Left lobe of liver (tissue), 2 donors: ENCODE measurements around the gene AHSA1. TPM values are rescaled to one million over a fixed set of nuclear protein-coding genes. Genes with fewer than 3 reads are reported as not detected.
A peak's percentile ranks its signal among the peaks of the same experiment; 100 is the strongest.

Experiments used
- ATAC-seq: fragments of 200-7000 bp; cut with Tn5 transposase; one replicate; pipeline ENCODE4 v1.9.1; 2020; ENCODE audit warnings: mild to moderate bottlenecking, moderate library complexity
- DNase-seq: peaks from one replicate; pipeline ENCODE4 v3.0.0-alpha.2; 2020; ENCODE audit warnings: low spot score
- total RNA-seq: library from RNA; stranded (reverse); gene quantifications from one replicate; pipeline ENCODE4 v1.2.1, GENCODE V29; 2021
- donor health status: DM: no; HTN: no; CAD: no; lungs with moderate emphysema.
- donor health status: DM: no; HTN: yes; CAD: no.

AHSA1 gene
- total RNA-seq, 1 donor from 2014 or later = 45.7 TPM

GRCh38 chr14:77507762-77508161 lies 49.9 kb downstream of the AHSA1 start:
- ATAC-seq = no peak

DNA sequence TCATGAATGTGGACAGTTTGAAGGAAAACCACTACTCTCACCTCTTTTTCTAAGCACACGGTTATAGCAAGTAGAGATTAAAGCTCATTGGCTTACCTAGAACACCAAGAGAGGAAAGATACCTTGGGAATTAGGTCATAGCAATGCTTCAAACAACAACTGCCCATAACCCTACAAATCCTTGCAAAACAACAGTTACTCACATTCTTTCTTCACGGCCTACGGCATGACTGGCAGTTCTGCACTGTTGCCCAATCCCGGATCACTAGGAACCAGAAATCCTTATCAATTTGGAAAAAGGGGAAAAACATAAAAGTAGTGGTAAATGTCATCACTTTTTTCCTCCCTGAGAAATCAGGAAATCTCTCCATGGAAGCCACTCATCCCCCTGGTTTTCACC lies 50.4 kb downstream of the AHSA1 start:
- ATAC-seq (no peak), DNase-seq (no peak)

More at GRCh38 chr14:77507762-77508161, 49.9 kb downstream of the AHSA1 start:
- peak; percentile 21 for DNase-seq

DNA sequence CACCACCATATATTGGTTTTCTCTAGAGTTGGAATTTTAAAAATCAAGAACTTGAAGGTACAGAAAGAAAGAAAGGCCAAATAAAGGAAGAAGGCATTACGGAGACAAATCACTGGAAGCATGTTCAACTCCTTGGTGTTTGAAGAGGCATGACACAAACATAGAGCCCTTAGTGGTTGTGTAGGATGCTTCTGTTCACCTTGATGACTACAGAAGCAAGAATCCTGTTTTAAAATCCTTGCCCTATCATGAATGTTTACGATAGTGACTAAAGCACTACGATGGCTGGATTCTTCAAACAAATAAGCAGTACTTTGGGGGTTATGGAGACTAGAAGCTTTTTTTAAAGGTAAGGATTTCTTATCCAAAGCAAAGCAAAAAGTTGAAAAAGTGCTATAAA lies 51.0 kb downstream of the AHSA1 start:
- DNase-seq = no peak
- no peak for ATAC-seq

DNA sequence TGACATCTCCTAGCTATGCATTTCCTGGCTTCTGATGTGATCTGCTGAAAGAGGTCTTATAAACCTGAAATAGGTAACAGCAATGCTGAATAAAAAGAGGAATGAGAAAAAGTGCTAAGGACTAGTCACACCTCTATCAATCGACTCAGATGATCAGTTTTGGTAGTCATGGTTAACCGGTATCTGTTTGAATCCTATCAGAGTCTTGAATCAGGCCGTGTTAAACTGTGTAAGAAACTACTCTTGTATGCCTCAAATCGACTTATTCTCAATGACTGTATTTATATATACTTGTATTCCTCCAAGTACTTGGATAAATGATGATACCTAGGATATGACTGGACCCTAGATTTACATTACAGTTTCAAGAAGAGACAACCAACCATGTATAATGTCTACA lies 51.5 kb downstream of the AHSA1 start:
- DNase-seq = no peak
- ATAC-seq = no peak

- ATAC-seq (peak; percentile 53), DNase-seq (no peak)
Measured at GRCh38 chr14:77511486-77512162, 53.7 kb downstream of the AHSA1 start.

GRCh38 chr14:77516126-77516525 lies 58.2 kb downstream of the AHSA1 start:
- ATAC-seq (no peak), DNase-seq (no peak)

Other genes with a start within 250 kb of the AHSA1 start
- not detected for gene NGB, start 186.9 kb upstream of the AHSA1 start, total RNA-seq
- gene POMT2, start 137.2 kb upstream of the AHSA1 start, total RNA-seq = 15.7 TPM
- gene GSTZ1, start 137.1 kb upstream of the AHSA1 start, total RNA-seq = 121 TPM
- 2.4 TPM for gene TMED8, start 81.0 kb upstream of the AHSA1 start, total RNA-seq
- 0.08 TPM for gene SAMD15, start 80.7 kb upstream of the AHSA1 start, total RNA-seq
- 0.33 TPM for gene NOXRED1, start 34.6 kb upstream of the AHSA1 start, total RNA-seq
- gene VIPAS39, start 492 bp upstream of the AHSA1 start, total RNA-seq = 8.2 TPM
- gene ISM2, start 40.7 kb downstream of the AHSA1 start, total RNA-seq = not detected
- gene SPTLC2, start 158.5 kb downstream of the AHSA1 start, total RNA-seq = 8.7 TPM
- gene ALKBH1, start 249.9 kb downstream of the AHSA1 start, total RNA-seq = 6.2 TPM